A172 (cell line): ENCODE measurements around the gene BHMT. TPM values are rescaled to one million over a fixed set of nuclear protein-coding genes. Genes with fewer than 3 reads are reported as not detected.
A peak's percentile ranks its signal among the peaks of the same experiment; 100 is the strongest.
"Not testable (repeated sequence)": the region's sequence is repeated elsewhere in the genome, so short reads cannot be mapped to it uniquely, and the experiment has no call there.

Source experiments
- DNase-seq: peaks from one replicate; pipeline ENCODE4 v3.0.0-alpha.2; 2015; ENCODE audit warnings: low spot score
- total RNA-seq: library from RNA; depleted of rRNA; stranded (reverse); fragments of >200 nt; shearing (Covaris generic); gene quantifications from 2 replicates; pipeline ENCODE4 v1.2.3, GENCODE V29; 2014

BHMT gene
- total RNA-seq, 1 experiment from 2014 or later: not detected

GRCh38 chr5:79111960-79112702, 522 bp downstream of the BHMT start:
- no peak for DNase-seq

- no peak for DNase-seq
These were observed 1.1 kb downstream of the BHMT start for GRCh38 chr5:79112703-79113058.

DNA sequence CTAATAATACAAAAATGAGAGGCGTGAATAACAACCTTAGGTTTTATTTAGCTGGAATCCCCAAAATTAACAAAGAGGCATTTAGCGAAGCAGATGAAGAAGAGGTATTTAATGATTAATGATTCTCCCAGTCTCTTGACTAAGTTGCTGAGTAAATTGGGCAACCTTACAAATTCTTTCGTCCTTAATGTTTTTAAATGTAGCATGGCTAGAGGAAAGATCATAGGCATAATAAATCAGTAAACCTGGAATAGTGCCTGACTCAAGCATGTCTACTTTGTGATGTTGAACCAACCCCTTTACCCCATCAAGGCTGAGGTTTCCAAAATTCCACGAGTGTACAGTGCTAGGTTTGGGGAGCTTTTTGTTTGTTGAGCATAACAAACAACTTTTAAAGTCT, 7.9 kb downstream of the BHMT start:
- no peak for DNase-seq

- DNase-seq: no peak
These were observed 8.6 kb downstream of the BHMT start for GRCh38 chr5:79120221-79120620.

DNA sequence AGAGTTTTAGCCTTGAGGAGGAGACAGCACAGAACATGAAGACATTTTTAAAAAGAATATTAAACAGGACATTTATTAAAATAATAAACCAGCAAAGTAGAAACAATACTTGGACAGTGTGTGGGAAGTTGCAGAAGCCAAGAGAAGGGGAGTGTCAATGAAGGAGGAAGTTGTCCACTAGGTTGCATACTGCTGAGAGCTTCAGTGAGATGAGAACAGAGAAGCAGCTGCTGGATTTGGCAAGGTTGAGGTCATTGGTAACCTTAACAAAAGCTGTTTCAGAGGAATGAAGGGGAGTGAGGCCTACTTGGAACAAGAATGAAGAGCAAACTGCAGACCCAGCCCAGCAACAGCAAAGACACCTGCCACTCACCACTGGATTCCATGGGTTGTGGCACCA, 11.4 kb downstream of the BHMT start:
- DNase-seq: no peak

DNA sequence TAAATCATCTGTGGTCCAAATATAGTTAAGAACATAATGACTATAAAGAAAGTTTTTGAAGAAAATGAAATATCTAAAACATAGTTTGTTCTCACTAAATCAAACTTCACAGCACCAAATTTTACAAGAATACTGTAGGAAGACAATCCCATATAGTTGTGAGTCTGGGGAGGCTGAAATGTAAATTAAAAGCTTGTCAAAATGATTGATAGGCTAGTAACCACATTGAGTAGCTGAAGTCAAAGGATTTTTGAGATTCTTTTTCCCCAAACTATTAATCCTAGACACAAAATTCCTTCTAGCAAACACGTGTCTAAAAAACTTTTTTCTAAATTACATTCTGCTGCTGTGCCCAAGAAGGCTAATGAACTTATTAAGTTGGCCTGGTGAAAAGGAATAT, 13.0 kb downstream of the BHMT start:
- no peak for DNase-seq

- no peak for DNase-seq
These were observed 19.2 kb downstream of the BHMT start for GRCh38 chr5:79130781-79131180.

GRCh38 chr5:79133121-79133656, 21.6 kb downstream of the BHMT start:
- peak; percentile 45 for DNase-seq

GRCh38 chr5:79133657-79134451, 22.2 kb downstream of the BHMT start:
- peak; percentile 82 for DNase-seq

GRCh38 chr5:79135790-79136553, 24.4 kb downstream of the BHMT start:
- no peak for DNase-seq

- DNase-seq: no peak
These were observed 25.0 kb downstream of the BHMT start for GRCh38 chr5:79136618-79137017.

GRCh38 chr5:79140553-79140952, 28.9 kb downstream of the BHMT start:
- DNase-seq: no peak

- peak; percentile 55 for DNase-seq
These were observed 32.2 kb downstream of the BHMT start for GRCh38 chr5:79143684-79144379.

GRCh38 chr5:79147076-79147475, 35.5 kb downstream of the BHMT start:
- no peak for DNase-seq

DNA sequence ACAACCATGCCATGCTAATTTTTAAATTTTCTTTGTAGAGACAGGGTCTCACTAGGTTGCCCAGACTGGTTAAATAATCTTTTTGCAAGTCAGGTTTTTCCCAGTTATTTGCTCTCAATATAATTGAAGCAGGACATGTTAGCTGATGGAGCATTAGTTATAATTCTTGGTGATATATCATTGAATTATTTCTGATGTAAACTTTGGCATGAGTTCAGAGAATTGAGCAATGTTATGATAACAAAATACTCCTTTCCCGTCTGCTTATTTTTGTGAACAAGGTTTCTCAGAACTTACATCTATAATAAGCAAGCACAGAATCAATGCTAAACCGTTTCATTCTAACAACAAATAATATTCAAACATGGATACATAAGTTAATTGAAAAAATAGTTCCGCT, 37.8 kb downstream of the BHMT start:
- DNase-seq: no peak

GRCh38 chr5:79151942-79152671, 40.5 kb downstream of the BHMT start:
- no peak for DNase-seq

- no peak for DNase-seq
These were observed 45.7 kb downstream of the BHMT start for GRCh38 chr5:79157305-79157704.

- DNase-seq: not testable (repeated sequence)
These were observed 50.0 kb downstream of the BHMT start for GRCh38 chr5:79161647-79162046.

GRCh38 chr5:79168031-79168430, 56.4 kb downstream of the BHMT start:
- DNase-seq: no peak

DNA sequence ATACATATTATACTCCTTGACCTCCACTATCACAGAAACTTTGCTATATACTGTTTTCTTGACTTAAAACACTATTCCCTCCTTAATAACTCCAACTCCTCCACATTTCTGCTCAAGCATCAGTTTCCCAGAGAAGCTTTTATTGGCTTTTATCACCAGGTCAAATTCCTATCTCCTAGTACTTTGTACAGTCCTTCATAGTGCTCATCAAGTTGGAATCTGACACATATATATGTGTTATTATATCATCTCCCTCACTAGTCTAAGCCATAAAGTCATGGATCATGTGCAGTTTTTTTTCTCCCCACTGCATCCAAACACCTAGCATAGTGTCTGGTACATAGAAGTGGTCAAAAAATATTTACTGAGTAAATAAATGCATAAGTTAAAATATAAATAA, 59.1 kb downstream of the BHMT start:
- no peak for DNase-seq

DNA sequence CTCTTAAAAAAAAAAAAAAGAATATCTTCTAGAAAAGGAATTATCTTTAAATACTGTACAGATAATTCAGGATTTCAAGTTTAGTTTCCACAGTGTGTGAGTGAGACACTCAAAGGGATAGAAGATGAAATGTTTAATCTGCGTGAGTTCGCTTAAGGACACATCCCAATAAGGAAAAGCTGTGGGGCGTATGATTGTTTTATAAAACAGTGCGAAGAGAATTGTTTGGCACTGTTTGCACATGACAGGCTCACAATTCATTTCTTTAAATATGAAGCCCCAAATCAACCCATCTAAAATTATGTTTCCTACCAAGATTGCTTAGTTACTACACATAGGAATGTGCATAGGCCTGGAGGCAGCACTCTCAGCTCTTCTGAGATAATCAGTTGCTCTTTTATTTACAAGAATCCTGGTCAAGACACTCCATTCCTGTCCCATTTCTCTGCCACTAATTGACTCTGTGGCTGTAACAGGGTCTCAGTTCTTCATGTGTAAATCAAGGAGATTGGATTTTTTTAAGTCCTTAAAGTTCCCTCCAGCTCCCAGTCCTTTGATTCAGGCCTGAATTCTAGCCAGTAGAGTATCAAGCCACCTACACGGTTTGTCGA, 60.1 kb downstream of the BHMT start:
- DNase-seq: no peak
